HG02852 (cell line): Measurements from ENCODE around the gene ARHGAP6.
"Not testable (repeated sequence)": the region's sequence is repeated elsewhere in the genome, so short reads cannot be mapped to it uniquely, and the experiment has no call there.

Experiments
- ATAC-seq: cut with Tn5 transposase; IDR thresholded peaks from one replicate; pipeline ENCODE4 v1.9.1; 2021; ENCODE audit warnings: mild to moderate bottlenecking, moderate library complexity; ENCODE audit not compliant: unreplicated experiment

The ARHGAP6 gene

GRCh38 chrX:11532291-11533078, 133.2 kb downstream of the ARHGAP6 start:
- no peak for ATAC-seq

DNA sequence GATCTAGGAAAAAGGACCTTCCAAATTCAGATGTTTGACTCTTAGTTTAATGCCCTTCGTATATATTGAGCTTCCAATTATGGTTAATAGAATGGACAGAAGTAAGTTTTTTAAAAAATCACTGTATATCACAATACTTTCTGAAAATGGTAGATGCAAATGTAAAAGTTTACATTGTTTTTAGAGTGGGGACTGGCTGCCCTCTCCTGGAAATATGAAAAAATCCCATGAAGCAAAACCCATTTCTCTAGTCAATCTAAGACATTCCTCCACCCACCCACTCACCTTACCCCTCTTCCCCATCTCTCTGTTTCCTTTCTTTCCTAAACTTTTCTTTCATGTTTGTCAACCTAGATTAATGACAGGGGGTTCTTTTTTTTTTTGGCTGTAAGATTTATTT, 134.5 kb downstream of the ARHGAP6 start:
- ATAC-seq = no peak

DNA sequence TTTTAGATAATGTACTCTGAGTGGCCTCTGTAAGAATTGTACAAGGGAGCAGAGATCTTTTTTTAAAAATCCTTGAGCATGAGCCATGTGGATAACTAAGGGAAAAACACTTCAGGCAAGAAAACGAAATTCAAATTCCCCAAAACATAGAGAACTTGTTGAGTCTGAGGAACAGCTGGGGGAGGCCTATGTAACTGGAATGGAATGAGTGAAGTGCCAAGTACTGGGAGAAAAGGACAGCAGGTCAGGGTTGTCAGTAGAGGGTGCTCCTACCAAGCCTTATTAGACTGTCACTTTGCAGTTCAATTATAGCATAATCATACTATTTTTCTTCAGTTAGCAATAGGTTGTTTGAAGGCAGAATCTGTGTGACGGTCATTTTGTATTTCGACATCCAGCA, 135.1 kb downstream of the ARHGAP6 start:
- no peak for ATAC-seq

- ATAC-seq = no peak
Measured at GRCh38 chrX:11528623-11529022, 137.1 kb downstream of the ARHGAP6 start.

DNA sequence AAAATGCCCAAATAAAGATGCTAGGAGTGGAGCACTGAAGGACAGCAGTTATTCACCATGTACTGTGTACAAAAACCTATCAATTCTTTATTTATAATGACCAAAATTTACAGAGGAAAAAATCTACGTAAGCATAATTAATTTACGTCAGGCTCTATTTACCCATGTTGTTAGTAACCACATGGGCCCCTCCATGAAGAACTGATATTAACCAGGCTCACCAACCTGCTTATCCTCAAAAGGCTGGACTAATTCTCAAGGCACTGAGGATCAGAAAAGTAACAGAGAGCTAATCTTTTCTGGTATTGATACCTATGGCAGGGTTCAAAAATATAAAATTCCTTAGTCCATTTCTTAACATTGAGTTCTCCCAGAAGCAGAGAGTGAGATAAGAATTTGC, 140.0 kb downstream of the ARHGAP6 start:
- ATAC-seq = no peak

DNA sequence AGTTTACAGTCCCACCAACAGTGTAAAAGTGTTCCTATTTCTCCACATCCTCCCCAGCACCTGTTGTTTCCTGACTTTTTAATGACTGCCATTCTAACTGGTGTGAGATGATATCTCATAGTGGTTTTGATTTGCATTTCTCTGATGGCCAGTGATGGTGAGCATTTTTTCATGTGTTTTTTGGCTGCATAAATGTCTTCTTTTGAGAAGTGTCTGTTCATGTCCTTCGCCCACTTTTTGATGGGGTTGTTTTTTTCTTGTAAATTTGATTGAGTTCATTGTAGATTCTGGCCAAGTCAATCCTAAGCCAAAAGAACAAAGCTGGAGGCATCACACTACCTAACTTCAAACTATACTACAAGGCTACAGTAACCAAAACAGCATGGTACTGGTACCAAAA, 146.5 kb downstream of the ARHGAP6 start:
- ATAC-seq = not testable (repeated sequence)

DNA sequence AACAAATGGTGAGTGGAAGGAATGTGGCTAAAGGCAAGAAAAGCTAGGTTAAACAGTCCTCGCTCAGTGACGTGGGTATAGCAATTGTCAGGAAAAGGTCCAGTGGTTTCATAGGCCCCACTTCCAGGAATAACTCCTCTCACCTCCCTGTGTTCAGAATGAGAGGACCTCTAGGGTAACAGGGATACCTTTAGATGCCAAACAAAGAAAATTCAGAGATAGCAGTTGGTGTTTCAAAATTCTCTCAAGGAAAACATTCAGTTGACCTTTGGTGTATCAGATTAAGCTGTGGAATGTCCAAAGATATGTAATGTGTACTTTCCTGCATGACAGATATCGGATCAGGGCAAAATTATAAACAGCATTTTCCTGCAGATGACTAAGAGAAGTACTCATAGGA, 155.9 kb downstream of the ARHGAP6 start:
- ATAC-seq = no peak

DNA sequence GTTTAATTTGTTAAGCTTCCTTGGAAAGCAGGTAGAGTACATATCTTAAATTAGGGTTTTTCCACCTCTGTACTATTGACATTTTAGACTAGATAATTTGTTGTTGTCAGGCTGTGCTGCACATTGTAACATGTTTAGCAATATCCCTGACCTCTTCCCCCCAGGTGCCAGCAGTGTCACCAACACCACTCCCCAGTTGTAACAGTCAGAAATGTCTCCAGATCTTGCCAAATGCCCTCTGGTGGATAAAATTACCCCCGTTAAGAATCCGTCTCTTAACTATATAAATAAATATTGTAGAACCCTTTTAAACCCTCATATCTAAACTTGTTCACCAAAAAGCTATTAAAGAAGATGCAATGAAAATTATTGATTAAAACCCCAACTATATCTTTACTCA, 161.5 kb downstream of the ARHGAP6 start:
- ATAC-seq = no peak

DNA sequence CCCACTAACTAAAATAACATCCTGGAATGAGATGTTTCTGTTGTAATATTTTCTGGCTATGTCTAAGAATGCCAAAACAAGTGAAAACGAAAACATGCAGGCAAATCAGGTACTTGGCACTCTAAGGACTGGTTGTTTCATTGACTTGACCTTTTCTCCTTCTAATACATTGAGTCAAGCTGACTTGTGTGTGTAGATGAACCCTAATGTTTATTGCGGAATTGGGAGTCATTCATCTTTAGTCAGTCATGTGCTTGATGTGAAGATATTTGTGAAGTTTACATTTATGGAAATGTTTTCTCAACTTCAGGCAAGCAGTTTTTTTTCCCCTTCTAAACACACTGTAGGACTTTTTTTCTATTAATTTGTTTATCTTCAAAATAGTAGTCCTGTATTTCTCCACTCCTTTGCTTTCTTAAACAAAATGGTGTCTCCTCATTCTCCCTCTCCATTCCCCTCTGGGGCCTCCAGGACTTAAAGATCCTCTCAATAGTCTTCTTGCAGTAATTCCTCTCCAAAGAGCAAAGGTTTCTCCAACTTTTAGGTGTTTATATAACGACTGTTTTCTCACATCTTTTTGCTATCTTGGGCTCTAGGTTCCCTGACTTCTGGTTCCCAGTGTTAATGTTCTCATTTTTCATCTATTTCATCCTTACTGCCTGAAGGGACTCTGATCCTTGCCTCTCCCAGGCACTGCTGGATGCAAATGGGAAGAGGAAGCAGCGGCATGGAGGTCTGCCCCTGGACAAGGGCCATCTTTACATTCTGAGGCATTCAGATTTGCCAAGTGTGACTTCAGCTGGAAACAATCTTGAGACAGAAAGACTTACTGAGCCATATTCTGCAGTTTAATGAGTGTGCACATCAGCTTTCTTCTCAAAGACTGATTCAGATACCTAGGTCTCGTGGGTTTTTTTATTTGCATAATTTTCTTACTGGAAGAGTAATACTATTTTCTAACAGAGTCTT, 166.4 kb downstream of the ARHGAP6 start:
- no peak for ATAC-seq

GRCh38 chrX:11491375-11491774, 174.3 kb downstream of the ARHGAP6 start:
- ATAC-seq = not testable (repeated sequence)

GRCh38 chrX:11484290-11484689, 181.4 kb downstream of the ARHGAP6 start:
- no peak for ATAC-seq

GRCh38 chrX:11481035-11481434, 184.7 kb downstream of the ARHGAP6 start:
- ATAC-seq = no peak

- ATAC-seq = no peak
Measured at GRCh38 chrX:11480626-11481025, 185.1 kb downstream of the ARHGAP6 start.

- ATAC-seq = no peak
Measured at GRCh38 chrX:11478911-11479310, 186.8 kb downstream of the ARHGAP6 start.

DNA sequence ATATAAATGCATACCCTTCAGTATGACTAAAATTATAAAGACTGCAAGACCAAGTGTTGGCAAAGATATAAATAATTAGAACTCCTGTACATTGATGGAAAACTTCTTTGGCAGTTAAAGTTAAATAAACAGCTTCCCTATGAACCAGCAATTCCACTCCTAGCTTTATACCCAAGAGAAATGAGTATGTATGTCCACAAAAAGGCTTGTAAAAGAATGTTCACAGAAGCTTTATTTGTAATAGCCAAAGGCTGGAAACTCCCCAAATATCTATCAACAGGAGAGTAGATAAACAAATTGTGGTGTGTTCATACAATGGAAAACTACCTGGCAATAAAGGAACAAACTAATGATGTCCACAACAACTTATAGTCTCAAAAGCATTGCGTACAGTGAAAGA, 187.7 kb downstream of the ARHGAP6 start:
- ATAC-seq = no peak

- no peak for ATAC-seq
Measured at GRCh38 chrX:11474576-11474975, 191.1 kb downstream of the ARHGAP6 start.

DNA sequence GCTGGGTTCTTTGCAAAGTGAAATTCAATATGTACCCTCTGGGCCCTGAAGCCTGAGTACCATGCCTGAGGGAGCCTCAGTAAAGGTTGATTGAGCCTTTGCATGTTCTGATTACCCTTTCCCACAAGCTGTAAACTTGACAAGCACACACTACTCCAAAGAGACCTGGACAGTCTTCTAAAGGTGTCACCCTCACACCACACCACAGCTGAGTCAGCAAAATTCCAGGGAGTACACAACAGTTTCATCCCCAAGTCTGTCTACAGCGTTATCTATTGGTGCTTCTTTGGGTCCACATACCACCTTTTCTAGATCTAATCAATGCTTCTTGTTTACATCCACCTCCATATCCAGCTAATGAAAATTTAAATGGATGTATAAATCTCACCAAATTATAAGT, 191.7 kb downstream of the ARHGAP6 start:
- ATAC-seq = no peak

DNA sequence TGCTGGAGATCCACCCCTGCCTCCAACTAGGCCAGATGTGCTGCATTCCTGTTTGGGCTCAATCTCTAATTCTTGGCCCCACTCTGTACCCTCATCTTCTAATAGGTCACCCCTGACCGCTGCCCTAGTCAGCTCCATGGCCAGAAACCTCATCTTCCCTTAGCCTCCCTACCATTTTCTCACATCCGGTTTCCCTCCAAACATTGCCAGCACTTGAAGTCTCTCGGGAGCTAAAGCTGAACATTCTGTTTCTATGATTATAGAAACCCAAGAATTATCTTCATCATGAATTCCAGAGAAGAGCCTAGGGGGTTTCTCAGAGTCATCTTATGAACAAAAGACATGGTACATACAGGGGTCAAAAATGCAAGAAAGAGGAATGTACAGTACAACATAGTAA, 192.8 kb downstream of the ARHGAP6 start:
- ATAC-seq = no peak

GRCh38 chrX:11472381-11472780, 193.3 kb downstream of the ARHGAP6 start:
- no peak for ATAC-seq

- no peak for ATAC-seq
Measured at GRCh38 chrX:11470250-11470974, 195.3 kb downstream of the ARHGAP6 start.
